ENCODE data around the gene TAS2R5. TPM values are rescaled to one million over a fixed set of nuclear protein-coding genes. Genes with fewer than 3 reads are reported as not detected.
"Not testable (repeated sequence)": the region's sequence is repeated elsewhere in the genome, so short reads cannot be mapped to it uniquely, and the experiment has no call there.

The TAS2R5 gene
- 4.4 and 5.1 TPM in 2 replicates for total RNA-seq
- polyA plus RNA-seq = 1.5 and 1.6 TPM in 2 replicates

- Histone ChIP-seq H3K27me3 (no peaks in the 10 kb centered on the region), H4K20me1 (ENCODE audit: insufficient read depth, poor library complexity, severe bottlenecking) (no peaks in the 10 kb centered on the region), H3K79me2 (no peaks in the 10 kb centered on the region), H3K27ac (no peak within 1 kb of the TSS), H3K9me3 (ENCODE audit: low read depth) (no peaks in the 10 kb centered on the region), H3K4me3 (no peak within 1 kb of the TSS), H3K4me2 (no peak within 1 kb of the TSS), H3K9me2 (replicated peaks; ENCODE audit: insufficient read depth) (no peaks in the 10 kb centered on the region), H2AFZ (no peak within 1 kb of the TSS), H3K4me1 (ENCODE audit: insufficient read depth) (no peaks in the 10 kb centered on the region), H3K36me3 (replicated peaks; ENCODE audit: insufficient read depth, low read depth) (no peaks in the 10 kb centered on the region)
- no peak for TF ChIP-seq EZH2 (IDR thresholded peaks at IDR 0.05; ENCODE audit: borderline replicate concordance)
- no peak for TF ChIP-seq CTCF (IDR thresholded peaks at IDR 0.05; ENCODE audit: poor library complexity)
- DNase-seq (ENCODE audit: low spot score) = no peak
- 84% methylated on average over 5 of the region's 5 CpGs for WGBS (ENCODE audit: low lambda C conversion rate, missing lambda C conversion rate)
Measured at GRCh38 chr7:141789917-141790316, at the start of gene TAS2R5. Gene TAS2R5 (plus strand): TSS chr7:141790217. CDS start chr7:141790362, 145 bp downstream.

GRCh38 chr7:141742229-141742628 is 47.8 kb upstream of the TAS2R5 start:
- Histone ChIP-seq H3K4me1 (ENCODE audit: insufficient read depth) (peaks cover 8% of the 10 kb centered on the region), H3K27me3 (no peaks in the 10 kb centered on the region), H3K4me2 (no peak overlapping the region), H3K4me3 (no peak overlapping the region), H3K36me3 (replicated peaks; ENCODE audit: insufficient read depth, low read depth) (no peaks in the 10 kb centered on the region), H3K9me2 (replicated peaks; ENCODE audit: insufficient read depth) (no peaks in the 10 kb centered on the region), H2AFZ (no peak overlapping the region), H4K20me1 (ENCODE audit: insufficient read depth, poor library complexity, severe bottlenecking) (no peaks in the 10 kb centered on the region), H3K27ac (peak overlapping the region; percentile 18), H3K79me2 (peaks cover 37% of the 10 kb centered on the region), H3K9me3 (ENCODE audit: low read depth) (no peaks in the 10 kb centered on the region)
- whole genome bisulfite sequencing (ENCODE audit: low lambda C conversion rate, missing lambda C conversion rate) = 56% methylated on average over 1 of the region's 1 CpG
- DNase-seq (ENCODE audit: low spot score) = peak; percentile 8
- TF ChIP-seq EZH2phosphoT487 (IDR thresholded peaks at IDR 0.05; ENCODE audit: low read depth, severe bottlenecking, unreplicated experiment) = no peak
- TF ChIP-seq CTCF (IDR thresholded peaks at IDR 0.05; ENCODE audit: poor library complexity) = no peak
- no peak for TF ChIP-seq EZH2 (IDR thresholded peaks at IDR 0.05; ENCODE audit: borderline replicate concordance)

GRCh38 chr7:141744131-141744530 is 45.9 kb upstream of the TAS2R5 start:
- no peaks in the 10 kb centered on the region for H3K27me3 ChIP-seq
- no peak overlapping the region for H3K4me2 ChIP-seq
- peaks cover 4% of the 10 kb centered on the region for H3K36me3 ChIP-seq (replicated peaks; ENCODE audit: insufficient read depth, low read depth)
- H3K4me3 ChIP-seq = no peak overlapping the region
- H3K4me1 ChIP-seq (ENCODE audit: insufficient read depth) = peaks cover 8% of the 10 kb centered on the region
- no peaks in the 10 kb centered on the region for H4K20me1 ChIP-seq (ENCODE audit: insufficient read depth, poor library complexity, severe bottlenecking)
- DNase-seq (ENCODE audit: low spot score) = no peak
- peaks cover 9% of the 10 kb centered on the region for H3K9me3 ChIP-seq (ENCODE audit: low read depth)
- H3K9me2 ChIP-seq (replicated peaks; ENCODE audit: insufficient read depth) = no peaks in the 10 kb centered on the region
- 96% methylated on average over 2 of the region's 2 CpGs for WGBS (ENCODE audit: low lambda C conversion rate, missing lambda C conversion rate)
- H3K27ac ChIP-seq = no peak overlapping the region
- TF ChIP-seq EZH2 (IDR thresholded peaks at IDR 0.05; ENCODE audit: borderline replicate concordance) = no peak
- TF ChIP-seq CTCF (IDR thresholded peaks at IDR 0.05; ENCODE audit: poor library complexity) = no peak
- TF ChIP-seq EZH2phosphoT487 (IDR thresholded peaks at IDR 0.05; ENCODE audit: low read depth, severe bottlenecking, unreplicated experiment) = no peak
- H2AFZ ChIP-seq = no peak overlapping the region
- H3K79me2 ChIP-seq = peaks cover 30% of the 10 kb centered on the region

- H3K36me3 ChIP-seq (replicated peaks; ENCODE audit: insufficient read depth, low read depth) = peaks cover 28% of the 10 kb centered on the region
- no peaks in the 10 kb centered on the region for H4K20me1 ChIP-seq (ENCODE audit: insufficient read depth, poor library complexity, severe bottlenecking)
- H3K4me1 ChIP-seq (ENCODE audit: insufficient read depth) = no peaks in the 10 kb centered on the region
- H3K27ac ChIP-seq = no peak overlapping the region
- H3K27me3 ChIP-seq = no peaks in the 10 kb centered on the region
- WGBS (ENCODE audit: low lambda C conversion rate, missing lambda C conversion rate) = 98% methylated on average over 2 of the region's 2 CpGs
- no peak overlapping the region for H3K4me2 ChIP-seq
- H3K9me2 ChIP-seq (replicated peaks; ENCODE audit: insufficient read depth) = no peaks in the 10 kb centered on the region
- no peak for DNase-seq (ENCODE audit: low spot score)
- peaks cover 39% of the 10 kb centered on the region for H3K9me3 ChIP-seq (ENCODE audit: low read depth)
- no peak overlapping the region for H3K4me3 ChIP-seq
- TF ChIP-seq EZH2 (IDR thresholded peaks at IDR 0.05; ENCODE audit: borderline replicate concordance) = no peak
- no peak for TF ChIP-seq EZH2phosphoT487 (IDR thresholded peaks at IDR 0.05; ENCODE audit: low read depth, severe bottlenecking, unreplicated experiment)
- no peak for TF ChIP-seq CTCF (IDR thresholded peaks at IDR 0.05; ENCODE audit: poor library complexity)
- no peak overlapping the region for H2AFZ ChIP-seq
- peaks cover 3% of the 10 kb centered on the region for H3K79me2 ChIP-seq
Measured at GRCh38 chr7:141748396-141748795, 41.6 kb upstream of the TAS2R5 start.

GRCh38 chr7:141751904-141752303 is 38.1 kb upstream of the TAS2R5 start:
- H3K27ac ChIP-seq; H3K9me2 ChIP-seq (replicated peaks; ENCODE audit: insufficient read depth); H3K4me1 ChIP-seq (ENCODE audit: insufficient read depth); H3K27me3 ChIP-seq; H4K20me1 ChIP-seq (ENCODE audit: insufficient read depth, poor library complexity, severe bottlenecking); DNase-seq (ENCODE audit: low spot score); H3K4me3 ChIP-seq; H3K79me2 ChIP-seq; H2AFZ ChIP-seq; H3K4me2 ChIP-seq: not testable (repeated sequence)
- H3K9me3 ChIP-seq (ENCODE audit: low read depth) = peaks cover 39% of the 10 kb centered on the region
- peaks cover 31% of the 10 kb centered on the region for H3K36me3 ChIP-seq (replicated peaks; ENCODE audit: insufficient read depth, low read depth)
- WGBS (ENCODE audit: low lambda C conversion rate, missing lambda C conversion rate) = 98% methylated on average over 10 of the region's 10 CpGs
